Right kidney (tissue), 1 donor: ENCODE results near the gene NOTCH3.
A peak's percentile ranks its signal among the peaks of the same experiment; 100 is the strongest.

Experiments used
- DNase-seq: peaks from one replicate; pipeline ENCODE4 v3.0.0-alpha.2; 2016

The NOTCH3 gene

GRCh38 chr19:15237759-15238638 lies 37.2 kb upstream of the NOTCH3 start:
- no peak for DNase-seq

- DNase-seq, result no peak
Measured at GRCh38 chr19:15236886-15237285, 36.1 kb upstream of the NOTCH3 start.

- DNase-seq, result no peak
Measured at GRCh38 chr19:15235781-15236180, 35.0 kb upstream of the NOTCH3 start.

- no peak for DNase-seq
Measured at GRCh38 chr19:15234431-15235130, 33.8 kb upstream of the NOTCH3 start.

- DNase-seq, result no peak
Measured at GRCh38 chr19:15231271-15231670, 30.5 kb upstream of the NOTCH3 start.

GRCh38 chr19:15227261-15227660 lies 26.5 kb upstream of the NOTCH3 start:
- no peak for DNase-seq

GRCh38 chr19:15225760-15226159 lies 25.0 kb upstream of the NOTCH3 start:
- no peak for DNase-seq

- DNase-seq, result peak; percentile 85
Measured at GRCh38 chr19:15223649-15224361, 23.0 kb upstream of the NOTCH3 start.

- DNase-seq, result no peak
Measured at GRCh38 chr19:15222738-15223648, 22.2 kb upstream of the NOTCH3 start.

- DNase-seq, result no peak
Measured at GRCh38 chr19:15220833-15221232, 20.0 kb upstream of the NOTCH3 start.

GRCh38 chr19:15218501-15218900 lies 17.7 kb upstream of the NOTCH3 start:
- no peak for DNase-seq

GRCh38 chr19:15216363-15216762 lies 15.6 kb upstream of the NOTCH3 start:
- DNase-seq, result no peak

- DNase-seq, result no peak
Measured at GRCh38 chr19:15213715-15214381, 13.1 kb upstream of the NOTCH3 start.

GRCh38 chr19:15212711-15213110 lies 11.9 kb upstream of the NOTCH3 start:
- DNase-seq, result no peak

- no peak for DNase-seq
Measured at GRCh38 chr19:15210323-15210781, 9.6 kb upstream of the NOTCH3 start.

- DNase-seq, result no peak
Measured at GRCh38 chr19:15201374-15202023, 704 bp upstream of the NOTCH3 start.

GRCh38 chr19:15199661-15200552 lies 888 bp downstream of the NOTCH3 start:
- peak; percentile 72 for DNase-seq

GRCh38 chr19:15198951-15199660 lies 1.7 kb downstream of the NOTCH3 start:
- DNase-seq, result peak; percentile 54

- DNase-seq, result no peak
Measured at GRCh38 chr19:15197942-15198341, 2.9 kb downstream of the NOTCH3 start.
